GM19035 (cell line): Measurements from ENCODE around the gene IL2RG.
A peak's percentile ranks its signal among the peaks of the same experiment; 100 is the strongest.

Source experiments
- ATAC-seq: cut with Tn5 transposase; IDR thresholded peaks from one replicate; pipeline ENCODE4 v1.9.1; 2021; ENCODE audit not compliant: unreplicated experiment

The IL2RG gene

DNA sequence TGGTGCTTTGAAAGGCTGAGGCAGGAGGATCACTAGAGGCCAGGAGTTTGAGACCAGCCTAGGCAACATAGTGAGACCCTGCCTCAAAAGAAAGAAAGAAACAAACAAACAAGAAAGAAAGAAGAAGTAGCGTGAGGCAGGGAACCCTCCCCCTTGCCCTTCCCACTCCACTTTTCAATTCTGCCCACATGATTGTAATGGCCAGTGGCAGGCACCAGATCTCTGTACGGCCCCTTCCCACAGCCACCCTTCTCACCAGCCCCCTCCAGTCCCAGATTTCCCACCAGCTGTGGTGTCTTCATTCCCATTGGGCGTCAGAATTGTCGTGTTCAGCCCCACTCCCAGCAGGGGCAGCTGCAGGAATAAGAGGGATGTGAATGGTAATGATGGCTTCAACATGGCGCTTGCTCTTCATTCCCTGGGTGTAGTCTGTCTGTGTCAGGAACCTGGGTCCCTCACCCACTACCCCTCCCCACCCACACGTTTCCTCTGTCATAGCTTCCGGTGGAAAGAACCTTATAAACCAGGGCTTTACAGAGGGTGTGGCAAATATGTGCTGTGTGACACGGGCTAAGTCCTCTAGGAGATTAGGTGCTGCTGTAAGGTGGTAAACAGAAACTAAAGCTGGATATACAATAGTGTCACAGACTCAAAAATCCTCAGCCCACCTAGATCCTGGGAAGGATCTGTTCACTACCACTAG is at the start of gene IL2RG:
Gene IL2RG, minus strand, starts transcription at position 437 of the 703 bp plus-strand sequence. Its CDS starts 38 bp downstream, at position 399.
- peak; percentile 90 for ATAC-seq

DNA sequence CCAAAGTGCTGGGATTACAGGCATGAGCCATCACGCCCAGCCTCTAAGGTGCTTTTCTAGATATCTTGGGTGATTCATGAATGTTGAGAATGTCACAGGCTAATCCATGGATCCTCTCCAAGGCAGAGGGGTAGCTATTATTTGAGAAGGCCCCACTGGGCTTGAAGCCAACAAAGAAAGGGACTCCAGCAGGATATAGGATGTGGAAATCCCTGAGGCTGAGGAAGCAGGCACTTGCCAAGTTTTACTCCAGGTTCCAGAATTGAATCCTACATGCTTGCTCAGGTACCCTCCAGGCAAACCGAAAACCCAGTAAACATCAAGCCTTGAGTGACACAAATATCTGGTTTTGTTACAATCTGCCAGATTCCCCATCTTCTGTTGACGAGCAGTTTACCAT is 49.1 kb upstream of the IL2RG start:
- no peak for ATAC-seq

DNA sequence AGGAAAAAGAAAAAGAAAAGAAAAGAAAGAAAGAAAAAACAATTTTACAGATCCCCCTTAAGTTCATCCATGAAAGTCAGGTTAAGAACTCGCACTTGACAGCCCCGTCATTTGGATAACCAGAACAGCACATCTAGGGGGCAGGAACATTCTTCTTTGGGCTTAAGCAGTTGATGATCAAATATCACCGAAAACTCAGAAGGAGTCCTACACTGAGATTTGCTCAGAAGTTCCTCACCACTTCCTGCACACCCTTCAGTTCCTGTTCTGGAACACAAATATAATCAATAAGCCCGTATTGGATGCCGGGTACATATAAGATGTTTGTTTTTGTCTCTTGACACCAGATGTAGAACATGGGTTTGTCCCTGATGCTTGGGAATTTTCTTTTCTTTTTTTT is 48.0 kb upstream of the IL2RG start:
- ATAC-seq, result no peak

DNA sequence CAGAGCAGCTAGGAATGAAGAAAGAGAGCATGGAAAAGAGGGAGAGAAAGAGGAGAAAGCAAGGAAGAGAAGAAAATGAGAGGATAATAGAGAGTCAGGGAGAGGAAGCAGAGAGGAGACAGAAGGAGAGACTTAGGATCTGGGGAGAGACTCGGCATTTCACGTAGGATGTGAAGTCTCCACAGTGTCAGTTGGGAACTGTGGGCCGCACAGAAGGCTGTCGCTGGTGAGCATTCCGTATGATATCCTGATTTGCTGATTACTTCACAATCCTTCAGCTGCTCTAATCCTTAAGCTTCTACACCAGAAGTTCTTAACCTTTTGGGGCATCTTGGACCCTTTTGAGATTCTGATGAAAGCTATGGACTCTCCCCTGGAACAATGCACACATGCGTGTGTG is 47.2 kb upstream of the IL2RG start:
- ATAC-seq, result no peak

DNA sequence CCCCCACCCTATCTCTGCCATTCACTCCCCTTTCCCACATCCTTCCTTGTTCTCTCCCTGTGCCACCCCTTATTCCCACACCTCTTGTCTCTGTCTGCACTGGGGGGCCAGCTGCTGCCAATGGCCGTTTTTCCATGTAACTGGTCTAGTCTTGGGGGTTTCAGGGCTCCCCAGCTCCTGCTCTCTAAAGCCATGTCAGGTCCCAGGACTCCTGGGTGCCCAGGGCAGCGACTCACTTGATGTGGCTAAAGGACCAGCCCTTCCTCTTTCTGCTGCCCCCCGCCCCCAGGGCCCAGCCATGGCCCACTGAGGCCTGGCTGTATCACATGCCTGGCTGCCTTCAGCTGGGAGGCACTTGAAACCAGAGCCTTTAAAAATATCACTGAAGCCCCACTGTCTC is 43.3 kb upstream of the IL2RG start:
- ATAC-seq, result no peak

DNA sequence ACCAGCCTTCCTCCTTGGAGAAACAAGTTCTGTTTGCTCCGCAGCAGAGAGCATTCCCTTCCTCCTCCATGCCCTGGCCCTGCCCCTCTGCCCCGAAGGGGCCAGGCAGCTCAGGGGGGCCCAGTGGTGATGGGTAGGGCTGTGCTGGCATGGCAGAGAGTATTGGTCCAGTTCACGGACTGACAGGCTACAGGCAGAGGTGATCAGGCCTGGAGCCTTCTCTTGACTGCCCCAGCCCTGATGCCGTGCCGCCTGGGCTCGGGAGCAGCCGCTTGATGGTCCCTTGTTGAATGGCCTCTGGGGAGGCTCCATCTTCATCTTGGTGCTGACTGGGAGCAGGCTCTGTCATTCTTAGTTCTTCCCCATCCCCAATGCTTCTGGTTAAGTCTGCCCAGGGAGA is 42.8 kb upstream of the IL2RG start:
- no peak for ATAC-seq

DNA sequence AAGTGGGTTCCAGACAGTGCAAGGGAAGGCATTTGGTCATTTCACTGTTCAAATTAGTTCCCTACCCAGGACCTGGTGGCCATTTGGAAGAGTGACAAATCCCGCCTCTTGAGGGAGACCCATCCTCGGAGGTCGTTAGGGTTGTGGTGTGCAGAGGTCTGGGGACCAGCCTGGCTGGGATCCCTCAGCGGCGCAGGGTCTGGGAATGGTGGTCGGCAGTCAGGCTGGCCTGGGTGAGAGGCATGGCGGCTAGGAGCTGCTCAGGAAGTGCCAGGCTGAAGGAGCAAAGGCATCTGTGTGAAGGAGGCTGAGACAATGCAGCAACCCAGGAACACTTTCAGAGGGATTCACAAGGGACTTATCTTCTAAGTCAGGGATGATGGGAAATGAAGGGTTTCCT is 40.0 kb upstream of the IL2RG start:
- ATAC-seq, result no peak

DNA sequence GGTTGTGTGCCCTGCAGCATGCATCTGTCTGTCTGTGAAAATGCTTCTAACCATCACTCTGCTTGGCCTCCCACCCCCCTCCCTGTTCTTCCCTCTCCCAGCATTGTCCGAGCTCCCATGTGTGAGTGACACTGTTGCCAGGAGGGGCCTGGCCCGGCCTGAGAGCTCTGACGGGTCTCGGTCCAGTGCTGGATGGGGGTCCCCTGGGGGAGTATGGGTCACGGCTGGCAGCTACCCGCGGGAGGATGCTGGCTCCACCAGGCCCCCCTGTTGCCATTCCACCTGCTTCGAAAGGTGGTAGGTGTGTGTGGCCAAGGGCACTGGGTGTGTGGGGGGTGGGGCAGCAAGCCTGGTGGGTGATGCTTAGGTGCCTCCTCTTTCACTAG is 36.9 kb upstream of the IL2RG start:
- ATAC-seq, result no peak

GRCh38 chrX:71147496-71148277 is 36.3 kb upstream of the IL2RG start:
- no peak for ATAC-seq

DNA sequence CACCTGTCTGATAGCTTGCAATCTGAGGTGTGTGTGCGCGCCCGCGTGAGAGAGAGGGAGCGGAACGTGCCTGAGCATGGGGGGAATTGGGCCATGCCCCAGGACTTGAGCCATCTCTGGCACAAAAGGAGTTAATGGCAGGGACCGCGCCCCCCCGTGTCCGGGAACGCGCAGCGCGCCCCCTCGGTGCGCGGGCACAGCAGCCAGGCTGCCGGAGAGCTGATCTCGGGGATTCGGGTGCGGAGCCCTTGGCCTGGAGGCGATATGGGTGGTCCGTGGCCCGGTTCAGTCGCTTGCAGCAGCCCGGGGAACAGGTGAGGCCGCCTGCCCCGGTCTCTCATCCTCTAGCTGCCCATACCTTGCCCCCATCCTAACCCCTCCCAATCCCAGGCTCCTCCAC is 33.3 kb upstream of the IL2RG start, which contains the start of gene NLGN3:
Gene NLGN3, plus strand, starts transcription at position 191 of the 400 bp plus-strand sequence. CDS start 2,909 bp downstream, outside the sequence.
- no peak for ATAC-seq

- no peak for ATAC-seq
Measured at GRCh38 chrX:71143508-71143907, 32.1 kb upstream of the IL2RG start.

GRCh38 chrX:71140440-71140839 is 29.1 kb upstream of the IL2RG start:
- no peak for ATAC-seq

GRCh38 chrX:71131510-71131909 is 20.1 kb upstream of the IL2RG start:
- ATAC-seq, result no peak

DNA sequence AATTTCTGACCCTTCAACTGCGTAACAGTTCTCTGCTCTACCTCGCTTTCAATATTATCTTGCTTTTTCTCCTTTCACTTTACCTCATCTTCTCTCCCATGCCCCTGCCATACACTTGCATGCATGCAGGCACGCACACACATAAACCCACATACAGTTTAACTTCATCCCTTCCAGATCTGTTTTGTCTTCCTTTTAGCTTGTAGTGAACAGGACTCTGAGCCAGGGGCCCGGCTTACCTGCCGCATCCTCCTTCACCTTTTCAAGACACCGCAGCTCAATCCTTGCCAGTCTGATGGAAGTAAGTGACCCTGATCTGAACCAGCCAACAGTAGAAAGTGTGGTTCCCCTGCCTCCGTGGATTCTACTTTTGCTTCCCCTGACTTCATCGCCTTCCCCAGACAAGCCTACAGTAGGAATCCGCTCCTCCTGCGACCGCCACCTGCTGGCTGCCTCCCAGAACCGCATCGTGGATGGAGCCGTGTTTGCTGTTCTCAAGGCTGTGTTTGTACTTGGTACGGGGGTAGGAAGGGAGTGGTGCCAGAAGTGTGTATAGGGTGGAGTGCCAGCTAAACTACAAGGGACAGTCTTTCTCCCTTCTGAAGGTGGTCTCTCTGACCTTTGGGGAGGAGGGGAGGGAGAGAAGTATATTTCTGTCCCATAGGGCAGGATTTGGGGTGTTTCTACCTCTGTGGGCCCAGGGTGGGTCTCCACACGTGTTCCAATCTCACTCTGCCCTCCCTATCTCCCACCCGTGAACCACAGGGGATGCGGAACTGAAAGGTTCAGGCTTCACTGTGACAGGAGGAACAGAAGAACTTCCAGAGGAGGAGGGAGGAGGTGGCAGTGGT is 17.8 kb upstream of the IL2RG start:
- ATAC-seq, result no peak

DNA sequence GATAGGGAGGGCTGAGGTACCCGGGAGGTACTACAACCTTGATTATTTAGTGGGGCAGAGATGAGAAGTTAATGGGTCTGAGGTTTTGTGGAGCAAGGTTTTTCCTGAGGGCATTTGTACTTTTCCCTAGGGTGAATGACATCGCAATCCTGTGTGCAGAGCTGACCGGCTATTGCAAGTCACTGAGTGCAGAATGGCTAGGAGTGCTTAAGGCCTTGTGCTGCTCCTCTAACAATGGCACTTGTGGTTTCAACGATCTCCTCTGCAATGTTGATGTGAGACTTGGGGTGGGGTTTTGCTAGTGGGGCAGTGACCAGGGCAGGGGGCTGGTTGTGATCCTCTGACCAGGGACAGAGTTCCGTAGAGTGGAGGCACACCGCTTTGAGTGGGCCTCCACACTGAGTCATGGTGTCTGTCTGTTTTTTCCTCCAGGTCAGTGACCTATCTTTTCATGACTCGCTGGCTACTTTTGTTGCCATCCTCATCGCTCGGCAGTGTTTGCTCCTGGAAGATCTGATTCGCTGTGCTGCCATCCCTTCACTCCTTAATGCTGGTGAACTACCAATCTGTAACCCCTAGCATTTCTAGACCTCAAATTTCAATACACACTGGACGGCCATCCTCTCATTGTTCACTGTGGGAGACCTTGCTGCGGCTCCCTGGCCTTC is 16.9 kb upstream of the IL2RG start:
- ATAC-seq, result no peak

- peak; percentile 13 for ATAC-seq
Measured at GRCh38 chrX:71118985-71119535, 7.7 kb upstream of the IL2RG start.

GRCh38 chrX:71118032-71118984 is 6.9 kb upstream of the IL2RG start, which contains the start of gene MED12:
Gene MED12, plus strand, starts transcription at chrX:71118596. Its CDS starts 159 bp downstream, at chrX:71118755.
- peak; percentile 78 for ATAC-seq

GRCh38 chrX:71117358-71117757 is 6.0 kb upstream of the IL2RG start:
- no peak for ATAC-seq

- ATAC-seq, result peak; percentile 9
Measured at GRCh38 chrX:71111921-71112431, 599 bp upstream of the IL2RG start.
